ENCODE data around the gene WIF1.

DNA sequence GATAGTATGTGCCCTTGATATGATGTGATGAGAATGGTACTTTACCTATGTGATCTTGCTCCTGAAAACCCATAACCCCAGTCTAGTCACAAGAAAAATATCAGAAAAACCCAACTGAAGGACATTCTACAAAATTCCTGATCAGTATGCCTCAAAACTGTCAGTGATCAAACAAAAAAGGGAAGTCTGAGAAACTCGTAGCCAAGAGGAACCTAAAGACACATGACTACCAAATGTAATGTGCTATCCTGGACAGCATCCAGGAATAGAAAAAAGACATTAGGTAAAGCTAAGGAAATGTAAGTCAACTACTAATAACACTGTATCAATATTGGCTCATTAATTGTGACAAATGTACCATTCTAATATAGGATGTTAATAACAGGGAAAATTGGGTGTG is 4.1 kb upstream of the WIF1 start:
- TF ChIP-seq, protein P1, sequence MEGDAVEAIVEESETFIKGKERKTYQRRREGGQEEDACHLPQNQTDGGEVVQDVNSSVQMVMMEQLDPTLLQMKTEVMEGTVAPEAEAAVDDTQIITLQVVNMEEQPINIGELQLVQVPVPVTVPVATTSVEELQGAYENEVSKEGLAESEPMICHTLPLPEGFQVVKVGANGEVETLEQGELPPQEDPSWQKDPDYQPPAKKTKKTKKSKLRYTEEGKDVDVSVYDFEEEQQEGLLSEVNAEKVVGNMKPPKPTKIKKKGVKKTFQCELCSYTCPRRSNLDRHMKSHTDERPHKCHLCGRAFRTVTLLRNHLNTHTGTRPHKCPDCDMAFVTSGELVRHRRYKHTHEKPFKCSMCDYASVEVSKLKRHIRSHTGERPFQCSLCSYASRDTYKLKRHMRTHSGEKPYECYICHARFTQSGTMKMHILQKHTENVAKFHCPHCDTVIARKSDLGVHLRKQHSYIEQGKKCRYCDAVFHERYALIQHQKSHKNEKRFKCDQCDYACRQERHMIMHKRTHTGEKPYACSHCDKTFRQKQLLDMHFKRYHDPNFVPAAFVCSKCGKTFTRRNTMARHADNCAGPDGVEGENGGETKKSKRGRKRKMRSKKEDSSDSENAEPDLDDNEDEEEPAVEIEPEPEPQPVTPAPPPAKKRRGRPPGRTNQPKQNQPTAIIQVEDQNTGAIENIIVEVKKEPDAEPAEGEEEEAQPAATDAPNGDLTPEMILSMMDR (conservative IDR thresholded peaks at IDR 0.05 in 1 of 2, IDR thresholded peaks at IDR 0.05 in 1 of 2; ENCODE audit: low read depth in 1 of 2, low read length in 2 of 2): no peak
- TF ChIP-seq EZH2 (IDR thresholded peaks at IDR 0.05; ENCODE audit: low read length, missing control alignments): no peak

Measured in fibroblast of lung (primary cell).